CD4-positive, alpha-beta T cell (primary cell): ENCODE results near the gene VPS9D1. TPM values are rescaled to one million over a fixed set of nuclear protein-coding genes. Genes with fewer than 3 reads are reported as not detected.
A peak's percentile ranks its signal among the peaks of the same experiment; 100 is the strongest.

Experiments used
- ATAC-seq: fragments of 200-7000 bp; cut with Tn5 transposase; one replicate; pipeline ENCODE4 v1.10.0; 2022; ENCODE audit warnings: mild to moderate bottlenecking; ENCODE audit not compliant: poor library complexity
- CTCF ChIA-PET: fragments of 350-600 bp; sonication (Branson Sonifier 250); formaldehyde crosslinking; loops from one replicate; lab custom pipeline; 2021; ENCODE audit warnings: antibody characterized with exemption, inconsistent platforms; lab: Charles Lee
- POLR2A ChIA-PET: fragments of 350-600 bp; sonication (Branson Sonifier 250); formaldehyde crosslinking; loops from one replicate; lab custom pipeline; 2021; ENCODE audit warnings: antibody characterized with exemption, inconsistent platforms; lab: Charles Lee
- DNase-seq, 14 experiments: peaks; one replicate each; pipeline ENCODE4 v3.0.0-alpha.2; 2013 to 2020; ENCODE audit warnings: mixed read lengths in 2 of 14
- H3K27ac ChIP-seq, 2 donors: one replicate each; pipeline versions ENCODE4 v1.5.1 to v1.7.0; 2013; ENCODE audit warnings: low read length in 2 of 2, low read depth in 1 of 2, mild to moderate bottlenecking in 1 of 2
- H3K27me3 ChIP-seq, 2 experiments: 1 replicate in 1 of 2; 2 replicates in 1 of 2; pipeline versions ENCODE4 v1.6.1 to v1.7.0; 2013; ENCODE audit warnings: low read length in 2 of 2, control low read depth in 1 of 2, mild to moderate bottlenecking in 1 of 2, moderate library complexity in 1 of 2; ENCODE audit not compliant: insufficient read depth in 2 of 2, control insufficient read depth in 1 of 2
- H3K36me3 ChIP-seq: one replicate; pipeline ENCODE4 v1.6.1; 2013; ENCODE audit warnings: low read length, control low read depth; ENCODE audit not compliant: insufficient read depth
- H3K4me1 ChIP-seq: one replicate; pipeline ENCODE4 v1.6.1; 2013; ENCODE audit warnings: low read length, control low read depth; ENCODE audit not compliant: insufficient read depth
- H3K4me3 ChIP-seq: one replicate; pipeline ENCODE4 v1.5.1; 2013; ENCODE audit warnings: mild to moderate bottlenecking, low read length, moderate library complexity
- H3K9me3 ChIP-seq, 2 experiments: 1 replicate in 1 of 2; 2 replicates in 1 of 2; pipeline versions ENCODE4 v1.6.1 to v1.7.0; 2013; ENCODE audit warnings: low read length in 2 of 2, mild to moderate bottlenecking in 2 of 2, control low read depth in 1 of 2, moderate library complexity in 1 of 2; ENCODE audit not compliant: control insufficient read depth in 1 of 2, insufficient read depth in 1 of 2
- H3K27ac Mint-ChIP-seq: one replicate; pipeline ENCODE4 v1.8.0; 2020; ENCODE audit warnings: mixed read lengths
- H3K27me3 Mint-ChIP-seq: one replicate; pipeline ENCODE4 v1.8.0; 2021; ENCODE audit warnings: mixed read lengths
- H3K36me3 Mint-ChIP-seq: one replicate; pipeline ENCODE4 v1.8.0; 2021; ENCODE audit warnings: low read depth, mixed read lengths
- H3K4me1 Mint-ChIP-seq: one replicate; pipeline ENCODE4 v1.8.0; 2021; ENCODE audit warnings: low read depth, mixed read lengths
- H3K4me3 Mint-ChIP-seq: one replicate; pipeline ENCODE4 v1.8.0; 2020; ENCODE audit warnings: mild to moderate bottlenecking, mixed read lengths
- H3K9me3 Mint-ChIP-seq: one replicate; pipeline ENCODE4 v1.8.0; 2020; ENCODE audit warnings: mixed read lengths
- CTCF ChIP-seq: fragments of 200-600 bp; IDR thresholded peaks from one replicate; pipeline ENCODE4 v1.8.0; 2022; ENCODE audit warnings: antibody characterized with exemption, mild to moderate bottlenecking
- intact Hi-C, 2 experiments: fragments of 100-400 bp; cut with DNase I in 1 of 2; cut with micrococcal nuclease in 1 of 2; formaldehyde crosslinking; loops; one replicate each; pipeline versions ENCODE4 v1.15.1 to v1.9.0; 2023 to 2025; cut with DNase I, micrococcal nuclease
- total RNA-seq, 174 experiments: library from RNA in 2 of 174; stranded (reverse) in 2 of 174; gene quantifications; one replicate each; pipeline ENCODE4 v1.2.3 and lab custom pipeline; 2021 to 2026

Gene VPS9D1
- total RNA-seq, 2 experiments from 2014 or later: 18.5 to 21.8 TPM

GRCh38 chr16:89723279-89724250, 2.9 kb upstream of the VPS9D1 start:
- DNase-seq (peak; percentile 67 to 94 (median 82)), ATAC-seq (peak; percentile 60)
- Mint-ChIP-seq H3K36me3 (peaks cover 49% of the 10 kb centered on the region), H3K27ac (peak overlapping the region; percentile 98), H3K4me1 (peaks cover 45% of the 10 kb centered on the region), H3K4me3 (peak overlapping the region; percentile 99), H3K27me3 (no peaks in the 10 kb centered on the region), H3K9me3 (no peaks in the 10 kb centered on the region)
- Histone ChIP-seq H3K27me3 (no peaks in the 10 kb centered on the region), H3K4me1 (peaks cover 81% of the 10 kb centered on the region), H3K27ac (peak overlapping the region; percentile 61 to 94), H3K9me3 (peaks cover 0 to 4% of the 10 kb centered on the region in 2 experiments), H3K4me3 (peak overlapping the region; percentile 87), H3K36me3 (peaks cover 57% of the 10 kb centered on the region)
- ChIA-PET POLR2A (interaction anchor here (0.5 to 5.0 kb wide), 24 partner anchors 8 to 216 kb away, joined by 3 to 89 read pairs (median 5); partner anchors contain the start of genes CDK10, SPATA2L and TCF25), CTCF (interaction anchor here (1.1 to 5.8 kb wide), 7 partner anchors 11 to 137 kb away, joined by 3 to 37 read pairs (median 5); partner anchors contain the start of gene SPATA2L)
- no peak for TF ChIP-seq CTCF
- intact Hi-C loops: loop anchor here (1.0 to 5.0 kb wide), 4 partner anchors 14 to 94 kb away; partner anchors contain the start of genes FANCA (in 1 of the 2) and SPATA2L (in 1 of the 2)

- Mint-ChIP-seq H3K4me3 (peak overlapping the region; percentile 99), H3K36me3 (peaks cover 43% of the 10 kb centered on the region), H3K4me1 (peaks cover 41% of the 10 kb centered on the region), H3K27ac (peak overlapping the region; percentile 98), H3K9me3 (no peaks in the 10 kb centered on the region), H3K27me3 (no peaks in the 10 kb centered on the region)
- no peaks in the 10 kb centered on the region for H3K27me3 ChIP-seq
- ATAC-seq: peak; percentile 43
- peak; percentile 56 to 90 (median 80) for DNase-seq
- H3K36me3 ChIP-seq: peaks cover 48% of the 10 kb centered on the region
- TF ChIP-seq CTCF: no peak
- CTCF ChIA-PET: interaction anchor here (1.1 to 5.8 kb wide), 5 partner anchors 10 to 63 kb away, joined by 3 to 37 read pairs (median 6); partner anchors contain the start of gene SPATA2L
- H3K9me3 ChIP-seq: peaks cover 0 to 4% of the 10 kb centered on the region in 2 experiments
- H3K4me3 ChIP-seq: peak overlapping the region; percentile 87
- H3K4me1 ChIP-seq: peaks cover 73% of the 10 kb centered on the region
- H3K27ac ChIP-seq: peak overlapping the region; percentile 69 to 94
- intact Hi-C loops: loop anchor here (1.0 to 5.0 kb wide), 5 partner anchors 15 to 95 kb away; partner anchors contain the start of genes FANCA (in 1 of the 2) and SPATA2L (in 1 of the 2)
- POLR2A ChIA-PET: interaction anchor here (0.6 to 5.0 kb wide), 13 partner anchors 10 to 150 kb away, joined by 3 to 89 read pairs (median 5); partner anchors contain the start of genes SPATA2L and TCF25
Observed at GRCh38 chr16:89722392-89723278, 1.9 kb upstream of the VPS9D1 start.
